NCI-H2107 treated with DMSO at 0.1 percent for 48 hours (cell line): ENCODE measurements around the gene OSBPL6.
A peak's percentile ranks its signal among the peaks of the same experiment; 100 is the strongest.
"Not testable (repeated sequence)": the region's sequence is repeated elsewhere in the genome, so short reads cannot be mapped to it uniquely, and the experiment has no call there.

ENCODE experiments used
- DNase-seq: peaks from one replicate; lab custom pipeline; 2025; ENCODE audit not compliant: unreplicated experiment; lab: John Stamatoyannopoulos, UW

The OSBPL6 gene

DNA sequence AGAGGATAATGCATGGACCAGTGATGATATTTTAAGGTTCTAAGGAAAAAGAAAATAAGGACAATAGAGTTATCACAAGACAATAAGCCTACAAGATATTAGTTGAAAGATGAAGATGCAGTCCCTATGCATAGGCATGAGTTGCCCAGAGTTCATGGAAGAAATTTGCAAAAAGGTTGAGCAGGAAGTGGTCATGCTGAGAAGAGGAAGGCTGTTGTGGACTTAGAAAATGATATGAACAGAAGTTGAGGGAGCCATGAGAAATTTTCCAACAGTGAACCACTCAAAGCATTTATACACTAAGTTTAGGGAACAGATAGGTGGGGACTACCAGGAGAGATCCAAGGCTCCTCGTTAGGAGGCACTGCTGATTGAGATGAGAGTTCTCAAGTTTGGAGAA lies 3.5 kb downstream of the OSBPL6 start:
- no peak for DNase-seq

- not testable (repeated sequence) for DNase-seq
These were observed 4.1 kb downstream of the OSBPL6 start for GRCh38 chr2:178198441-178198840.

DNA sequence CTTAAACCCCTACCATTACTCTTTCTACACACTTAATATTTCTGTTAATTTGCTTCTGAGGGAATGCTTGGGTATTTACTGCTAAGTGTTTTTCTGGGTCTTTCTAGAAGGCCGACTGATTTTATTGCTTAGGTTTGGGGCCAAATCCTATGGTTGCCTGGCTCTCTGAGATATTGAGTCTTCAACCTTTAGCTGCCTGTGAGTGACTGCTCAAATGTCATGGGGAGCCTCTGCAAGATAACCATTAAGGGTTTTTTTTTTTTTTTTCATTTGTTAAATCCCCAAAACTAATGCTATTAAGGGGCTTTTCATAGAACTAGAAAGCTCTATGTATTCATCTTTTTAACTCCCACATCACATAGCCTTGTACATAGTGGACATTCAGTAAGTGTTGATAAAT lies 5.0 kb downstream of the OSBPL6 start:
- no peak for DNase-seq

- no peak for DNase-seq
These were observed 6.0 kb downstream of the OSBPL6 start for GRCh38 chr2:178200331-178200730.

DNA sequence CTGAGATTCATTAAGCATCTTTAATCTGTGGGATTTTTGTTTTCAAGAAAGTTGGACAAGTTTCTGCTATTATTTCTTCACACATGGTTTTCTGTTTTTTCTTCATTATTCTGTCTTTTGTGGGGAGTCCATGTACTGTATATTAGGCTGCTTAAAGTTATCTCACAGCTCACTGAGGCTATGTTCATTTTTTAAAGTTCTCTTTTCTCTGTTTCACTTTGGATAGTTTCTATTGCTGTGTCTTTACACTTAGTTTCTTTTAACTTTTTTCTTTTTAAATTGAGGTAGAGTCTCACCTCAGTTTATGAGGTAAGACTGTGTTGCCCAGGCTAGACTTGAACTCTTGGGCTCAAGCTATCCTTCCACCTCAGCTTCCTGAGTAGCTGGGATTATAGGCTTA lies 8.6 kb downstream of the OSBPL6 start:
- no peak for DNase-seq

GRCh38 chr2:178204977-178205376 lies 10.7 kb downstream of the OSBPL6 start:
- no peak for DNase-seq

- DNase-seq: peak; percentile 14
These were observed 11.7 kb downstream of the OSBPL6 start for GRCh38 chr2:178205853-178206521.

DNA sequence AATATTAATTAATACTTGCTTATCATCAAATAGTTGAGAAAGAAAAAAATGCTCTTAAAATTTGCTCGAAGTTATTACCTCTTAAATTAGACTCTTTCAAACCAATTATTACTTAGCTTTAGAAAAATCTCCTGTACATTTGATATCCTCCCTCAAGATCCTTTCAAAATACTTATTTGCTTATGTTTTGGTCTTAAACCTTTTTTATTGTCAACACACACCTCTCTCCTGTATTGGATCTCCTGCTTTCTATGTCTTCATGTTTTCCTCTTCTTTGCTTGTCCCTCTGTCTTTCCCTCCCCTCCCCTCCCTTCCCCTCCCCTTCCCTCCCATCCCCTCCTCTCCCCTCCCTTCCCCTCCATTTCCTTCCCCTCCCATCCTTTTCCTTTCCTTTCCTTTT lies 14.0 kb downstream of the OSBPL6 start:
- DNase-seq: no peak

DNA sequence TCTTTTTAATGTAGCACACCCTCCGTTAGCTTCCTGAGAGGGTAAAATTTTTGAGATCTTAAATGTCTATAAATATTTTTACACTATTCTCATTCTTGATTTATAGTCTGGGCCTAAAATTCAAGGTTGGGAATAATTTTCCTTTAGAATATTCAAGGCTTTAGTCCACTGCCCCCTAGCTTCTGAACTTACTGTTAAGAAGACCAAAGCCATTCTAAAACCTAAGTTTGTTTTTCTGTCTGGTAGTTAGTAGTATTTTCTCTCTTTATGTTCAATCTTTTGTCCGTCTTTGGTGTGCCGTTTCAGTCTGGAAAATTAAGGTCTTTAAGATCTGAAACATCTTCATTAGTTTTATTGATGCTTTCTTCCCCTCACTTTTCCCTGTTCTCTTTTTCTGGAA lies 14.5 kb downstream of the OSBPL6 start:
- no peak for DNase-seq

- DNase-seq: no peak
These were observed 17.1 kb downstream of the OSBPL6 start for GRCh38 chr2:178211460-178211859.

GRCh38 chr2:178211943-178212342 lies 17.6 kb downstream of the OSBPL6 start:
- DNase-seq: no peak

DNA sequence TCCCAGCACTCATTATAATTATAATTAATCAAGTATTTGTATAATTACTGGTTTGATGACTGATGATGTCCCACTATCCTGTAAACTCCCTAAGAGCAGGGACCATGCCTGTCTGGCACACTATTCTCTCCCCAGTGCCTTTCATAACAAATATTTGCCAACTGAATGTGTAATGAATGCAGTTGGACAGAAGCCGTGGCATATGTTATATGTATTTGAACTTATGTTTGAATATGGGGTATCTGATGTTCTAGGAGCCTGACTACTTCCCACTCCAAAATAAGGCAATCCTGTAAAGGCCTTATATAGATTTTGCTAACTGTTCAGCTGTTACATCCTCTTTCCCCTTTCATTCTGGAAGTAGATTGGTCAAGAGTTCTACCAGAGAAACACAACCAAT lies 19.7 kb downstream of the OSBPL6 start:
- no peak for DNase-seq

- no peak for DNase-seq
These were observed 24.9 kb downstream of the OSBPL6 start for GRCh38 chr2:178219247-178219646.

GRCh38 chr2:178220814-178221213 lies 26.5 kb downstream of the OSBPL6 start:
- no peak for DNase-seq

GRCh38 chr2:178221556-178221955 lies 27.2 kb downstream of the OSBPL6 start:
- no peak for DNase-seq

- DNase-seq: no peak
These were observed 29.5 kb downstream of the OSBPL6 start for GRCh38 chr2:178223806-178224205.

DNA sequence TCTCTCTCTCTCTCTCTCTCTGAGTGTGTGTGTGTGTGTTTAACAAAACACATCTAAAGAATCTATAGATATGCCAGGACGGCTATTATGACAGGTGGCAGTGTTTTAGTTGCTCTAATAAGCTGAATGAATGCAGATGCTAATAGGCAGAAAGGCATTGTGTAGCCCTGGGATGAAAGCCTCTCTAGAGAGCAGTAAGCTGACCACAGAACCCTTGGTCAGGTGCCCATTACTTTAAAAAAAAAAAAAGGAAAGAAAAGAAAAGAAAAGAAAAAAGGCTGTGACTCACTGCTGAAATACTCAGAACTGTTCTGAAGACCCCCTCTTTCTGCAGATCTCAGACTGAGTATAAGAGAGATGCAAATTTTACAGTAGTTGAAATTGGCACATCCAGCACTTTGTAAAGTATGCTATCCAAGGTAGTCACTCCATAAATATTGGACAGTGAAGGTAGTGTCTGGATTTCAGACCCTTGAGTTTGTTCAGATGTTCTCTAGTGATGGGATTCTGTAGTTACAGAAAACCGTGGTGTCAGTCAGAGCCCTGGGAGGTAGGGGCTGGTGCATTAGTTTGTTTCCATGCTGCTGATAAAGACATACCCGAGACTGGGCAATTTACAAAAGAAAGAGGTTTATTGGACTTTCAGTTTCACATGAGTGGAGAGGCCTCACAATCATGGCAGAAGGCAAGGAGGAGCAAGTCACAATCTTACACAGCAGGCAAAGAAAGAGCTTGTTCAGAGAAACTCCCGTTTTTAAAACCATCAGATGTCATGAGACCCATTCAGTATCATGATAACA lies 30.9 kb downstream of the OSBPL6 start:
- DNase-seq: peak; percentile 34

GRCh38 chr2:178227187-178227586 lies 32.9 kb downstream of the OSBPL6 start:
- no peak for DNase-seq

DNA sequence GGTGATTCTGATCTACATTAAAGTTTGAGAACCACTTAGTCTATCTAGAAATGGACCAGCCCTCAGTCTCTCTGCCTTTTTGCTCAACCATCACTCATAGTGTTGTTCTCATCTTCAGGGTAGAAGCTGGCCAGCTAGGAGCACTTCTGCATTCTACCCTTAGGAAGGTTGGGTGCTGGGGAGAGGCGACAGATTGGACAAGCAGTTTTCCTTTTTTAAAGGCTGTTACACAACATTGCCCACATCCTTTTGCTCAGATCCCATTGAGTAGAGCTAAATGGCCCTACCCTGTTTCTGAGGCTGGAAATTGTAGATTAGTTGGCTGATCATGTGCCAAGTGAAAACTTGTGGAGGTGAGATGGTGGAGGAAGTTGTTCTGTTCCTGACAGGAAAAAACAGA lies 35.6 kb downstream of the OSBPL6 start:
- DNase-seq: no peak

DNA sequence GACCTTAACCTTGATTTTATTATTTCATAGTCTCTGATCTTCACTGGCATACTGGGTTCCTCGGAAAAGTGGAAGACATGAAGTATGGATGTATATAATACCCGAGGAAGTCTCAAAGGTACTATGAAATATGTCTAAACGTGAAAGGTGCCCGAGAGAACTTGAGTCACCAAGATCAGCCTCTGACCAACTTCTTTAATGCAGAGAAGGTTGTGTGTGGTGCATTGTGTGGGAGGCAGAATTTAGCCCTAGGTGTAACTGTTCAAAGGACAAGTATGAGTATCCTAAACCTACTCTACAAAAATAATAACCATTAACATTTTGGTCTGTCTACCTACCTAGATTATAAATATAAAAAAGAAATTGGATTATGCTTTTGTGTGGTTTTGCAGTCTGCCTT lies 36.1 kb downstream of the OSBPL6 start:
- DNase-seq: no peak

GRCh38 chr2:178233428-178233827 lies 39.1 kb downstream of the OSBPL6 start:
- DNase-seq: no peak

DNA sequence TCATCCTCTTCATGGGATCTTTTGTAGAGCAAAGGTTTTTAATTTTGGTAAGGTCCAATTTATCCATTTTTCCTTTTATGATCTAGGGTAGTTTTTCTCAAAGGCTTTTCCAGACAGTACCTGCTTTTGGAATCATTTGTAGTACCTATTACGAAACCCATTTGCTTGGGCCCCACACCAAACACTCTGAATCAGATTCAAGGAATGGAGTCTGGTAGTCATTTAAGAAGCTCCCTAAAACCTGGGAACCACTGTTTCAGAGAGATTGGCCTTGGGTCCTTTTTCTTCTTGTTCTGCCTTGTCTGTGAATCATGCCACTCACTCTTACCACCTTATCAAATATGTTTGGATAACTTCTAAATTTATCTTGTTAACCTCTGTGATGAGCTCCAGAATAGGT lies 40.3 kb downstream of the OSBPL6 start:
- no peak for DNase-seq
